B cell (primary cell): ENCODE measurements around the gene LRP6. TPM values are rescaled to one million over a fixed set of nuclear protein-coding genes. Genes with fewer than 3 reads are reported as not detected.
"Not testable (repeated sequence)": the region's sequence is repeated elsewhere in the genome, so short reads cannot be mapped to it uniquely, and the experiment has no call there.

Source experiments
- ATAC-seq: fragments of 200-7000 bp; cut with Tn5 transposase; one replicate; pipeline ENCODE4 v1.10.0; 2021; ENCODE audit warnings: low read depth, mild to moderate bottlenecking, moderate number of reproducible peaks, moderate library complexity
- CTCF ChIA-PET: fragments of 350-600 bp; sonication (Branson Sonifier 250); formaldehyde crosslinking; loops from one replicate; lab custom pipeline; 2021; ENCODE audit warnings: antibody characterized with exemption, inconsistent platforms; lab: Charles Lee
- POLR2A ChIA-PET: fragments of 350-600 bp; sonication (Branson Sonifier 250); formaldehyde crosslinking; loops from one replicate; lab custom pipeline; 2021; ENCODE audit warnings: antibody characterized with exemption; lab: Charles Lee
- DNase-seq: peaks from one replicate; pipeline ENCODE4 v3.0.0; 2013
- H2AFZ ChIP-seq: 2 replicates; pipeline ENCODE4 v1.6.1; 2012; ENCODE audit warnings: mild to moderate bottlenecking, low read depth, low read length; ENCODE audit not compliant: insufficient read depth, poor library complexity, severe bottlenecking
- H3K27ac ChIP-seq, 2 donors: 1 replicate in 1 of 2; 2 replicates in 1 of 2; pipeline ENCODE4 v1.5.1; 2012 to 2013; ENCODE audit warnings: low read length in 2 of 2, mild to moderate bottlenecking in 2 of 2, moderate library complexity in 1 of 2
- H3K27me3 ChIP-seq, 4 experiments: fragments of 200-600 bp in 1 of 4; sonication (generic) in 1 of 4; replicated peaks in 1 of 4; 1 replicate in 2 of 4; 2 replicates in 2 of 4; pipeline versions ENCODE4 v1.6.1 to v1.7.0; 2013 to 2016; ENCODE audit warnings: low read length in 3 of 4, mild to moderate bottlenecking in 2 of 4, mixed read lengths in 1 of 4, moderate library complexity in 1 of 4; ENCODE audit not compliant: insufficient read depth in 4 of 4, control insufficient read depth in 3 of 4; ENCODE audit errors: control extremely low read depth in 1 of 4
- H3K36me3 ChIP-seq, 2 experiments: replicated peaks in 1 of 2; 1 replicate in 1 of 2; 2 replicates in 1 of 2; pipeline versions ENCODE4 v1.6.1 to v1.7.1; 2013; ENCODE audit warnings: low read length in 1 of 2; ENCODE audit not compliant: insufficient read depth in 2 of 2, control insufficient read depth in 1 of 2; ENCODE audit errors: control extremely low read depth in 1 of 2, extremely low read depth in 1 of 2
- H3K4me1 ChIP-seq, 2 donors: fragments of 200-600 bp in 1 of 2; sonication (generic) in 1 of 2; 1 replicate in 1 of 2; 2 replicates in 1 of 2; pipeline versions ENCODE4 v1.5.1 to v1.6.1; 2013 to 2017; ENCODE audit warnings: low read length in 2 of 2; ENCODE audit not compliant: control insufficient read depth in 2 of 2, insufficient read depth in 2 of 2
- H3K4me2 ChIP-seq: replicated peaks from 2 replicates; pipeline ENCODE3; 2012; ENCODE audit warnings: mild to moderate bottlenecking, low read depth, low read length; ENCODE audit not compliant: poor library complexity, severe bottlenecking
- H3K4me3 ChIP-seq, 5 experiments: fragments of 200-600 bp in 1 of 5; sonication (generic) in 1 of 5; 1 replicate in 3 of 5; 2 replicates in 2 of 5; pipeline versions ENCODE4 v1.5.1 to v1.7.0; 2011 to 2016; ENCODE audit warnings: low read length in 4 of 5, mild to moderate bottlenecking in 4 of 5, low read depth in 2 of 5, control low read depth in 1 of 5, moderate library complexity in 1 of 5; ENCODE audit not compliant: insufficient read depth in 1 of 5; ENCODE audit errors: control extremely low read depth in 1 of 5, extremely low read depth in 1 of 5
- H3K79me2 ChIP-seq: fragments of 200-600 bp; sonication (generic); one replicate; pipeline ENCODE4 v1.6.0; 2016; ENCODE audit warnings: low read length; ENCODE audit not compliant: control insufficient read depth, insufficient read depth
- H3K9ac ChIP-seq: fragments of 200-600 bp; sonication (generic); 2 replicates; pipeline ENCODE4 v1.6.1; 2017; ENCODE audit warnings: mild to moderate bottlenecking, low read length, moderate library complexity
- H3K9me3 ChIP-seq, 3 donors: one replicate each; pipeline versions ENCODE4 v1.6.1 to v1.7.1; 2013; ENCODE audit warnings: low read length in 2 of 3; ENCODE audit not compliant: control insufficient read depth in 2 of 3, insufficient read depth in 1 of 3; ENCODE audit errors: control extremely low read depth in 1 of 3
- H4K20me1 ChIP-seq: 2 replicates; pipeline ENCODE4 v1.6.0; 2012; ENCODE audit warnings: mild to moderate bottlenecking, low read length; ENCODE audit not compliant: insufficient read depth, control insufficient read depth, poor library complexity, severe bottlenecking
- H3K27ac Mint-ChIP-seq: one replicate; pipeline ENCODE4 v1.8.0; 2021; ENCODE audit warnings: mixed read lengths
- H3K27me3 Mint-ChIP-seq: one replicate; pipeline ENCODE4 v1.8.0; 2021; ENCODE audit warnings: mixed read lengths
- H3K4me1 Mint-ChIP-seq: one replicate; pipeline ENCODE4 v1.8.0; 2021; ENCODE audit warnings: mixed read lengths
- H3K4me3 Mint-ChIP-seq: one replicate; pipeline ENCODE4 v1.8.0; 2021; ENCODE audit warnings: mixed read lengths
- H3K9me3 Mint-ChIP-seq: one replicate; pipeline ENCODE4 v1.8.0; 2022; ENCODE audit warnings: mixed read lengths; ENCODE audit not compliant: insufficient read depth
- CTCF ChIP-seq: fragments of 200-600 bp; IDR thresholded peaks from one replicate; pipeline ENCODE4 v1.8.0; 2022; ENCODE audit warnings: antibody characterized with exemption, mild to moderate bottlenecking
- EZH2 ChIP-seq: IDR thresholded peaks from 2 replicates; pipeline ENCODE4 v1.6.1; 2012; ENCODE audit warnings: borderline replicate concordance, low read depth, mild to moderate bottlenecking, moderate library complexity, low read length; ENCODE audit not compliant: insufficient read depth, poor library complexity, severe bottlenecking
- WGBS: methylation state at CpG from one replicate; pipeline ENCODE4 v1.1.5; 2013; ENCODE audit warnings: missing lambda C conversion rate; ENCODE audit not compliant: insufficient coverage; 5-methylcytosine and 5-hydroxymethylcytosine counted together
- intact Hi-C: fragments of 100-400 bp; cut with micrococcal nuclease; formaldehyde crosslinking; loops from one replicate; pipeline ENCODE4 v1.10.0; 2022
- polyA plus RNA-seq: library from polyadenylated mRNA; depleted of rRNA; stranded (reverse); fragments of >200 nt; gene quantifications from 2 replicates; pipeline ENCODE4 v1.2.3, GENCODE V29; 2012
- total RNA-seq, 2 donors: library from RNA; stranded (reverse); fragments of 120-200 nt in 1 of 2; gene quantifications; 1 replicate in 1 of 2; 2 replicates in 1 of 2; pipeline versions ENCODE4 v1.2.3 to v1.2.4, GENCODE V29; 2013 to 2022

Gene LRP6
- total and polyA plus RNA-seq, 2 donors (not counting 1 experiment from before 2014, with no cell fraction given), result 0.34 to 2.8 TPM

GRCh38 chr12:12265035-12265434 lies 1.8 kb downstream of the LRP6 start:
- DNase-seq, result no peak
- TF ChIP-seq EZH2, result no peak
- no peak for TF ChIP-seq CTCF
- no peak overlapping the region for H3K27ac Mint-ChIP-seq
- Histone ChIP-seq H3K4me2 (peak overlapping the region; percentile 93), H3K79me2 (no peaks in the 10 kb centered on the region), H3K36me3 (no peaks in the 10 kb centered on the region), H2AFZ (no peak overlapping the region), H4K20me1 (no peaks in the 10 kb centered on the region), H3K27ac (no peak overlapping the region), H3K9ac (no peak overlapping the region), H3K27me3 (peaks cover 0 to 36% (median 25%) of the 10 kb centered on the region in 4 experiments), H3K4me1 (peaks cover 15 to 17% of the 10 kb centered on the region in 2 donors), H3K4me3 (peak overlapping the region in 1 of 5 experiments; percentile 77), H3K9me3 (peaks cover 0 to 18% (median 0%) of the 10 kb centered on the region in 3 donors)
- CTCF ChIA-PET, result no interaction called here
- WGBS, result no CpG with 5 or more reads among the region's 3 CpGs
- H3K4me1 Mint-ChIP-seq, result peaks cover 21% of the 10 kb centered on the region
- peak overlapping the region; percentile 90 for H3K4me3 Mint-ChIP-seq
- intact Hi-C loops, result no loop called here
- H3K9me3 Mint-ChIP-seq, result peaks cover 2% of the 10 kb centered on the region
- H3K27me3 Mint-ChIP-seq, result peaks cover 46% of the 10 kb centered on the region
- POLR2A ChIA-PET, result no interaction called here
- ATAC-seq, result no peak

- Histone ChIP-seq H3K27me3 (peaks cover 0 to 36% (median 25%) of the 10 kb centered on the region in 4 experiments), H3K36me3 (no peaks in the 10 kb centered on the region), H3K79me2 (no peaks in the 10 kb centered on the region), H3K4me3 (no peak overlapping the region), H3K9me3 (peaks cover 0 to 12% (median 0%) of the 10 kb centered on the region in 3 donors), H3K27ac (no peak overlapping the region), H4K20me1 (no peaks in the 10 kb centered on the region), H3K4me1 (peaks cover 15 to 17% of the 10 kb centered on the region in 2 donors), H3K9ac (no peak overlapping the region), H3K4me2 (no peak overlapping the region), H2AFZ (no peak overlapping the region)
- CTCF ChIA-PET, result no interaction called here
- peaks cover 2% of the 10 kb centered on the region for H3K9me3 Mint-ChIP-seq
- intact Hi-C loops, result no loop called here
- 80% methylated on average over 1 of the region's 2 CpGs for WGBS
- H3K4me1 Mint-ChIP-seq, result peaks cover 21% of the 10 kb centered on the region
- TF ChIP-seq CTCF (no peak), EZH2 (no peak)
- peaks cover 46% of the 10 kb centered on the region for H3K27me3 Mint-ChIP-seq
- no peak for ATAC-seq
- DNase-seq, result no peak
- H3K4me3 Mint-ChIP-seq, result no peak overlapping the region
- H3K27ac Mint-ChIP-seq, result no peak overlapping the region
- POLR2A ChIA-PET, result interaction anchor here (0.6 to 0.7 kb wide), 2 partner anchors 11 to 77 kb away, joined by 4 to 8 read pairs; no protein-coding TSS in a partner anchor
Observed at GRCh38 chr12:12263909-12264308, 2.9 kb downstream of the LRP6 start.

DNA sequence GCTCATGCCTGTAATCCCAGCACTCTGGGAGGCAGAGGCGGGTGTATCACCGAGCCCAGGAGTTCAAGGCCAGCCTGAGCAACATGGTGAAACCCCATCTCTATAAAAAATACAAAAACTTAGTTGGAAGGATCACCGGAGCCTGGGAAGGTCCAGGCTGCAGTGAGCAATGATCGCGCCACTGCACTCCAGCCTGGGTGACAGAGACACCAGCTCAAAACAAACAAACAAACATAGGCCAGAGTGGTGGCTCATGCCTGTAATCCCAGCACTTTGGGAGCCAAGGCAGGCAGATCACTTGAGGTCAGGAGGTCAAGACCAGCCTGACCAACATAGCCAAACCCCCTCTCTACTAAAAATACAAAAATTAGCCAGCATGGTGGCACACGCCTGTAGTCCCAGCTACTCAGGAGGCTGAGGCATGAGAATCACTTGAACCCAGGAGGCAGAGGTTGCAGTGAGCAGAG lies 10.5 kb downstream of the LRP6 start:
- peaks cover 11% of the 10 kb centered on the region for H3K27me3 Mint-ChIP-seq
- H3K27ac ChIP-seq, H3K4me2 ChIP-seq, H3K9me3 ChIP-seq, H3K4me1 ChIP-seq, DNase-seq, CTCF ChIA-PET, H3K36me3 ChIP-seq, ATAC-seq, H3K27me3 ChIP-seq, H3K4me3 ChIP-seq, H3K9ac ChIP-seq, H3K9me3 Mint-ChIP-seq, H4K20me1 ChIP-seq, intact Hi-C loops, POLR2A ChIA-PET, H3K4me3 Mint-ChIP-seq, H3K79me2 ChIP-seq, H3K4me1 Mint-ChIP-seq, H2AFZ ChIP-seq, H3K27ac Mint-ChIP-seq: not testable (repeated sequence)
- 94% methylated on average over 5 of the region's 6 CpGs for WGBS
